Smooth muscle cell (in vitro differentiated cells): Measurements from ENCODE around the gene WFS1. TPM values are rescaled to one million over a fixed set of nuclear protein-coding genes. Genes with fewer than 3 reads are reported as not detected.
A peak's percentile ranks its signal among the peaks of the same experiment; 100 is the strongest.

Experiments used
- DNase-seq: peaks from one replicate; lab custom pipeline; 2025; ENCODE audit not compliant: unreplicated experiment; lab: John Stamatoyannopoulos, UW
- H2AFZ ChIP-seq: fragments of 200-600 bp; sonication (generic); 2 replicates; pipeline ENCODE4 v1.6.0; 2016; ENCODE audit warnings: antibody characterized with exemption, low read depth, mild to moderate bottlenecking
- H3F3A ChIP-seq: fragments of 200-600 bp; sonication (generic); 2 replicates; pipeline ENCODE4 v1.6.0; 2017; ENCODE audit warnings: antibody characterized with exemption, low read depth
- H3K27ac ChIP-seq: fragments of 200-600 bp; sonication (generic); 2 replicates; pipeline ENCODE4 v1.5.1; 2016; ENCODE audit warnings: low read depth, mild to moderate bottlenecking
- H3K27me3 ChIP-seq: fragments of 200-600 bp; sonication (generic); 2 replicates; pipeline ENCODE4 v1.6.1; 2016; ENCODE audit warnings: low read depth, mild to moderate bottlenecking
- H3K36me3 ChIP-seq: fragments of 200-600 bp; sonication (generic); 2 replicates; pipeline ENCODE4 v1.5.1; 2016; ENCODE audit warnings: low read depth
- H3K4me1 ChIP-seq: fragments of 200-600 bp; sonication (generic); 2 replicates; pipeline ENCODE4 v1.5.1; 2016; ENCODE audit warnings: low read depth
- H3K4me2 ChIP-seq: fragments of 200-600 bp; sonication (generic); 2 replicates; pipeline ENCODE4 v1.6.0; 2016; ENCODE audit warnings: mild to moderate bottlenecking
- H3K4me3 ChIP-seq: fragments of 200-600 bp; sonication (generic); 2 replicates; pipeline ENCODE4 v1.5.1; 2016; ENCODE audit warnings: mild to moderate bottlenecking
- H3K79me2 ChIP-seq: fragments of 200-600 bp; sonication (generic); 2 replicates; pipeline ENCODE4 v1.6.0; 2016; ENCODE audit warnings: low read depth, mild to moderate bottlenecking
- H3K9ac ChIP-seq: fragments of 200-600 bp; sonication (generic); 2 replicates; pipeline ENCODE4 v1.6.0; 2016; ENCODE audit warnings: low read depth
- H3K9me3 ChIP-seq: fragments of 200-600 bp; sonication (generic); replicated peaks from 2 replicates; pipeline ENCODE4 v1.5.1; 2016; ENCODE audit warnings: low read depth
- H4K20me1 ChIP-seq: fragments of 200-600 bp; sonication (generic); 2 replicates; pipeline ENCODE4 v1.6.0; 2016; ENCODE audit warnings: low read depth
- WGBS: methylation state at CpG from one replicate; pipeline ENCODE4 v1.1.7; 2016; ENCODE audit warnings: low lambda C conversion rate; 5-methylcytosine and 5-hydroxymethylcytosine counted together
- polyA plus RNA-seq: library from polyadenylated mRNA; unstranded; fragments of >200 nt; fragmentation: Nextera tagmentation; extraction: Ambion mirVana; gene quantifications from 2 replicates; pipeline ENCODE4 v1.2.1, GENCODE V29; 2016
- total RNA-seq: library from RNA; depleted of rRNA; stranded (reverse); fragments of >200 nt; gene quantifications from 2 replicates; pipeline ENCODE4 v1.2.3, GENCODE V29; 2014
- TF ChIP-seq, protein P1 (sequence below): fragments of 200-600 bp; sonication (generic); IDR thresholded peaks from 2 replicates; pipeline ENCODE4 v1.5.1; 2017; ENCODE audit warnings: borderline replicate concordance, mild to moderate bottlenecking, antibody characterized with exemption; ENCODE audit not compliant: insufficient read depth, poor library complexity, severe bottlenecking

WFS1 gene
- total and polyA plus RNA-seq, 2 experiments from 2014 or later, result 28.6 to 30.2 TPM

DNA sequence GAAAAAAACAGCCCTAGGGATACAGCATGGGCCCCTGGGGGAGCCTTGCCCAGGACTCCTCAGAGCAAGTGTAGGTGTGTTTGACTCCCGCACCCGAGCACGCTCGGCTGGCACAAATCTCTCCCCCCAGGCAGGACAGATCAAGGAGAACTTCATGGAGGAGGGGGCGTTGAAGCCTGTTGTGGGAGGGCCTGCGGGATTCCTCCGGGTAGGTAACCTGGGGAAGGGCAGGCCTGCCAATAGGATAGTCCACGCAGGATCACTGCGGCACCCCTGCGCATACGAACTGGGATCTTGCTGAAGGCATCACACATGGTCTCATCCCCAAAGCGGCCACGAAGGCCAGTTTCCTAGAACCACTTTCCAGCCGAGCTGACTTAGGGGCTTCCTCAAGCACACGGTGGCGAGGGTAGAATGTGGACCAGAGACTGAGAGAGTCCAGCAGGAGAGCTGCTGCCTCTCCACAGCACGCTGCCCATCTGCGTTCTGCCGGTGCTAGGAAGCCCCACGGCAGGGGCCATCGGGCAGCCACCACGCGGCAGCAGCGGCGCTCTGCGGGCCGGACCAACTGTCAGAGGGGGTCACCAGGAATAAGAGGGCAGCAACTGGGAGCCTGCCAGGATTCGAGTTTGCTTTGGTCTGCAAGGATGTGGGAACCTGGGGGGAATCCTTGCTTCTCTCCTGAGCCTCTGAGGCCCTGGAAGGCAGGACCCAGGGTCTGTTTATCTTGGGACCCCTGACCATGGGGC is 56.8 kb downstream of the WFS1 start:
- DNase-seq, result no peak
- WGBS, result 96% methylated on average over 24 of the region's 28 CpGs
- no peak overlapping the region for H3K4me3 ChIP-seq
- H3K36me3 ChIP-seq, result no peaks in the 10 kb centered on the region
- H4K20me1 ChIP-seq, result no peaks in the 10 kb centered on the region
- no peaks in the 10 kb centered on the region for H3F3A ChIP-seq
- H3K4me2 ChIP-seq, result no peak overlapping the region
- no peaks in the 10 kb centered on the region for H3K9me3 ChIP-seq
- no peaks in the 10 kb centered on the region for H3K27me3 ChIP-seq
- H3K4me1 ChIP-seq, result no peaks in the 10 kb centered on the region
- TF ChIP-seq, protein P1, sequence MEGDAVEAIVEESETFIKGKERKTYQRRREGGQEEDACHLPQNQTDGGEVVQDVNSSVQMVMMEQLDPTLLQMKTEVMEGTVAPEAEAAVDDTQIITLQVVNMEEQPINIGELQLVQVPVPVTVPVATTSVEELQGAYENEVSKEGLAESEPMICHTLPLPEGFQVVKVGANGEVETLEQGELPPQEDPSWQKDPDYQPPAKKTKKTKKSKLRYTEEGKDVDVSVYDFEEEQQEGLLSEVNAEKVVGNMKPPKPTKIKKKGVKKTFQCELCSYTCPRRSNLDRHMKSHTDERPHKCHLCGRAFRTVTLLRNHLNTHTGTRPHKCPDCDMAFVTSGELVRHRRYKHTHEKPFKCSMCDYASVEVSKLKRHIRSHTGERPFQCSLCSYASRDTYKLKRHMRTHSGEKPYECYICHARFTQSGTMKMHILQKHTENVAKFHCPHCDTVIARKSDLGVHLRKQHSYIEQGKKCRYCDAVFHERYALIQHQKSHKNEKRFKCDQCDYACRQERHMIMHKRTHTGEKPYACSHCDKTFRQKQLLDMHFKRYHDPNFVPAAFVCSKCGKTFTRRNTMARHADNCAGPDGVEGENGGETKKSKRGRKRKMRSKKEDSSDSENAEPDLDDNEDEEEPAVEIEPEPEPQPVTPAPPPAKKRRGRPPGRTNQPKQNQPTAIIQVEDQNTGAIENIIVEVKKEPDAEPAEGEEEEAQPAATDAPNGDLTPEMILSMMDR, result no peak
- H3K79me2 ChIP-seq, result no peaks in the 10 kb centered on the region
- no peak overlapping the region for H3K27ac ChIP-seq
- H3K9ac ChIP-seq, result no peak overlapping the region
- no peak overlapping the region for H2AFZ ChIP-seq

DNA sequence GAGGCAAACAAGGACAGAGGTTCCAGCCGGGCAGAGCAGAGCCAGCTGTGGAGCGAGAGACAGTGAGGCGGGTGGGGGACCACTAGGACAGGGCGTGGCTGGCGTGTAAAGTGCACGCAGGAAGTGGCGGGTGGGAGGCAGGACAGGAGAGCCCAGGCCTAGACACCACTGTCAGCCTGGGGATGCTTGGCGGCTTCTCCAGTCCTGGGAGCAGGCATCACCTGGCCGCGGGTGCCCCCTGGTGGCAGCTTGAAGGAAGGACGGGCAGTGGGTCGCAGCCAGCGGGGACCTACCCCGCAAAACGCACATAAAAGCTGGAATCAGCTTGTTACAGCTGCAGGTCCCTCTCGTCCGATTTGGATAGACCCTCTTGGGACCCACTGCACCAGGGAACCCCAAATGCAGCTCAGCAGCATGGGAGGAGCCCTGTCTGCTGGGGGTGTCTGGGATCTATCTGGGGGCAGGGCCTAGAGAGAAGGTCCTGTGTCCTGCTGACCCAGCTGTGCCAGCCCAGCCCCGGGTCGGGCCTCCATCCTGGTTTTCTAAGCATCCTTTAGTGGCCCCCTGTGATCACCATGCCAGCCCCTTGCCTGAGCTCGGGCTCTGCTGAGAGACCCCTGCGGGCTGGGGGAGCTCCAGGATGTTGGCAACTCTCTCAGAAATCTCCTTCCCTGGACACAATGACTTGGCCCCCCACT is 57.7 kb downstream of the WFS1 start:
- peak; percentile 60 for DNase-seq
- H3K9me3 ChIP-seq, result no peaks in the 10 kb centered on the region

DNA sequence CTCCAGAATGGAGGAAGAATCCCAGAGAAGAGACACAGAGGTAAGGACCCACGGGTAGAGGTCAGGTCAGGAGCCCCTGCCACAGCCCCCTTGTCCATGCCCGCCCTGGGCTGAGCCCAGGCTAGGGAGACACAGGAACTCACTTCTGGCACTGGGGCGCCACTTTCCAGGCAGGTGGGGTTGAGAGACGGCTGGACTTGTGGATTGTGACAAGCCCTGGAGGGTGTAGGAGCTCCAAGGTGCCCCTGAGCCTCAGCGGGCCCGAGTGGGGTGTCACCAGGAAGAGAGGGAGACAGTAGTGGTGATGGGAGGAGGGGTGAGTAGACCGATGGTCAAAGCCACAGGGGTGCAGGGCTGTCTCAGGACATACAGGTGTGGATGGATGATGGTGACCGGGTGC is 58.9 kb downstream of the WFS1 start:
- H3K4me1 ChIP-seq, result no peaks in the 10 kb centered on the region
- H3K27me3 ChIP-seq, result no peaks in the 10 kb centered on the region
- TF ChIP-seq, protein P1, result no peak
- H3K9me3 ChIP-seq, result no peaks in the 10 kb centered on the region
- no peaks in the 10 kb centered on the region for H3F3A ChIP-seq
- H3K79me2 ChIP-seq, result no peaks in the 10 kb centered on the region
- no peak overlapping the region for H3K4me3 ChIP-seq
- WGBS, result 89% methylated on average over 8 of the region's 8 CpGs
- H2AFZ ChIP-seq, result no peak overlapping the region
- no peak overlapping the region for H3K27ac ChIP-seq
- H3K36me3 ChIP-seq, result no peaks in the 10 kb centered on the region
- no peak overlapping the region for H3K4me2 ChIP-seq
- H3K9ac ChIP-seq, result no peak overlapping the region
- no peaks in the 10 kb centered on the region for H4K20me1 ChIP-seq
- no peak for DNase-seq

More for the DNA sequence above, 57.7 kb downstream of the WFS1 start:
- TF ChIP-seq, protein P1, result peak; percentile 84
- Histone ChIP-seq H3K4me2 (no peak overlapping the region), H3F3A (no peaks in the 10 kb centered on the region), H2AFZ (no peak overlapping the region), H3K27me3 (no peaks in the 10 kb centered on the region), H3K4me1 (no peaks in the 10 kb centered on the region), H3K36me3 (no peaks in the 10 kb centered on the region), H3K79me2 (no peaks in the 10 kb centered on the region), H4K20me1 (no peaks in the 10 kb centered on the region), H3K27ac (no peak overlapping the region), H3K4me3 (no peak overlapping the region), H3K9ac (no peak overlapping the region)
- 20% methylated on average over 21 of the region's 21 CpGs for WGBS
